Smooth muscle cell (in vitro differentiated cells): ENCODE data around the gene CADM2. TPM values are rescaled to one million over a fixed set of nuclear protein-coding genes. Genes with fewer than 3 reads are reported as not detected.

Experiments
- DNase-seq: peaks from one replicate; lab custom pipeline; 2025; ENCODE audit not compliant: unreplicated experiment; lab: John Stamatoyannopoulos, UW
- H2AFZ ChIP-seq: fragments of 200-600 bp; sonication (generic); 2 replicates; pipeline ENCODE4 v1.6.0; 2016; ENCODE audit warnings: antibody characterized with exemption, low read depth, mild to moderate bottlenecking
- H3F3A ChIP-seq: fragments of 200-600 bp; sonication (generic); 2 replicates; pipeline ENCODE4 v1.6.0; 2017; ENCODE audit warnings: antibody characterized with exemption, low read depth
- H3K27ac ChIP-seq: fragments of 200-600 bp; sonication (generic); 2 replicates; pipeline ENCODE4 v1.5.1; 2016; ENCODE audit warnings: low read depth, mild to moderate bottlenecking
- H3K27me3 ChIP-seq: fragments of 200-600 bp; sonication (generic); 2 replicates; pipeline ENCODE4 v1.6.1; 2016; ENCODE audit warnings: low read depth, mild to moderate bottlenecking
- H3K36me3 ChIP-seq: fragments of 200-600 bp; sonication (generic); 2 replicates; pipeline ENCODE4 v1.5.1; 2016; ENCODE audit warnings: low read depth
- H3K4me1 ChIP-seq: fragments of 200-600 bp; sonication (generic); 2 replicates; pipeline ENCODE4 v1.5.1; 2016; ENCODE audit warnings: low read depth
- H3K4me2 ChIP-seq: fragments of 200-600 bp; sonication (generic); 2 replicates; pipeline ENCODE4 v1.6.0; 2016; ENCODE audit warnings: mild to moderate bottlenecking
- H3K4me3 ChIP-seq: fragments of 200-600 bp; sonication (generic); 2 replicates; pipeline ENCODE4 v1.5.1; 2016; ENCODE audit warnings: mild to moderate bottlenecking
- H3K79me2 ChIP-seq: fragments of 200-600 bp; sonication (generic); 2 replicates; pipeline ENCODE4 v1.6.0; 2016; ENCODE audit warnings: low read depth, mild to moderate bottlenecking
- H3K9ac ChIP-seq: fragments of 200-600 bp; sonication (generic); 2 replicates; pipeline ENCODE4 v1.6.0; 2016; ENCODE audit warnings: low read depth
- H3K9me3 ChIP-seq: fragments of 200-600 bp; sonication (generic); replicated peaks from 2 replicates; pipeline ENCODE4 v1.5.1; 2016; ENCODE audit warnings: low read depth
- H4K20me1 ChIP-seq: fragments of 200-600 bp; sonication (generic); 2 replicates; pipeline ENCODE4 v1.6.0; 2016; ENCODE audit warnings: low read depth
- WGBS: methylation state at CpG from one replicate; pipeline ENCODE4 v1.1.7; 2016; ENCODE audit warnings: low lambda C conversion rate; 5-methylcytosine and 5-hydroxymethylcytosine counted together
- polyA plus RNA-seq: library from polyadenylated mRNA; unstranded; fragments of >200 nt; fragmentation: Nextera tagmentation; extraction: Ambion mirVana; gene quantifications from 2 replicates; pipeline ENCODE4 v1.2.1, GENCODE V29; 2016
- total RNA-seq: library from RNA; depleted of rRNA; stranded (reverse); fragments of >200 nt; gene quantifications from 2 replicates; pipeline ENCODE4 v1.2.3, GENCODE V29; 2014
- TF ChIP-seq, protein P1 (sequence below): fragments of 200-600 bp; sonication (generic); IDR thresholded peaks from 2 replicates; pipeline ENCODE4 v1.5.1; 2017; ENCODE audit warnings: borderline replicate concordance, mild to moderate bottlenecking, antibody characterized with exemption; ENCODE audit not compliant: insufficient read depth, poor library complexity, severe bottlenecking

CADM2 gene
- total and polyA plus RNA-seq, 2 experiments from 2014 or later: 0.13 TPM; not detected in 1

GRCh38 chr3:85838921-85839320 is 880.1 kb downstream of the CADM2 start:
- Histone ChIP-seq H3K27me3 (no peaks in the 10 kb centered on the region), H3K4me2 (no peak overlapping the region), H3F3A (no peaks in the 10 kb centered on the region), H3K9ac (no peak overlapping the region), H2AFZ (no peak overlapping the region), H3K36me3 (no peaks in the 10 kb centered on the region), H3K4me3 (no peak overlapping the region), H3K79me2 (no peaks in the 10 kb centered on the region), H3K4me1 (no peaks in the 10 kb centered on the region), H4K20me1 (no peaks in the 10 kb centered on the region), H3K27ac (no peak overlapping the region), H3K9me3 (no peaks in the 10 kb centered on the region)
- TF ChIP-seq, protein P1, sequence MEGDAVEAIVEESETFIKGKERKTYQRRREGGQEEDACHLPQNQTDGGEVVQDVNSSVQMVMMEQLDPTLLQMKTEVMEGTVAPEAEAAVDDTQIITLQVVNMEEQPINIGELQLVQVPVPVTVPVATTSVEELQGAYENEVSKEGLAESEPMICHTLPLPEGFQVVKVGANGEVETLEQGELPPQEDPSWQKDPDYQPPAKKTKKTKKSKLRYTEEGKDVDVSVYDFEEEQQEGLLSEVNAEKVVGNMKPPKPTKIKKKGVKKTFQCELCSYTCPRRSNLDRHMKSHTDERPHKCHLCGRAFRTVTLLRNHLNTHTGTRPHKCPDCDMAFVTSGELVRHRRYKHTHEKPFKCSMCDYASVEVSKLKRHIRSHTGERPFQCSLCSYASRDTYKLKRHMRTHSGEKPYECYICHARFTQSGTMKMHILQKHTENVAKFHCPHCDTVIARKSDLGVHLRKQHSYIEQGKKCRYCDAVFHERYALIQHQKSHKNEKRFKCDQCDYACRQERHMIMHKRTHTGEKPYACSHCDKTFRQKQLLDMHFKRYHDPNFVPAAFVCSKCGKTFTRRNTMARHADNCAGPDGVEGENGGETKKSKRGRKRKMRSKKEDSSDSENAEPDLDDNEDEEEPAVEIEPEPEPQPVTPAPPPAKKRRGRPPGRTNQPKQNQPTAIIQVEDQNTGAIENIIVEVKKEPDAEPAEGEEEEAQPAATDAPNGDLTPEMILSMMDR: no peak
- 91% methylated on average over 1 of the region's 1 CpG for WGBS
- DNase-seq: no peak

GRCh38 chr3:85842081-85842480 is 883.3 kb downstream of the CADM2 start:
- Histone ChIP-seq H3K27me3 (no peaks in the 10 kb centered on the region), H3F3A (no peaks in the 10 kb centered on the region), H3K36me3 (no peaks in the 10 kb centered on the region), H3K4me2 (no peak overlapping the region), H3K9me3 (no peaks in the 10 kb centered on the region), H2AFZ (no peak overlapping the region), H3K4me3 (no peak overlapping the region), H3K79me2 (no peaks in the 10 kb centered on the region), H3K4me1 (no peaks in the 10 kb centered on the region), H4K20me1 (no peaks in the 10 kb centered on the region), H3K9ac (no peak overlapping the region), H3K27ac (no peak overlapping the region)
- TF ChIP-seq, protein P1: no peak
- no peak for DNase-seq
- 93% methylated on average over 3 of the region's 3 CpGs for WGBS

GRCh38 chr3:85846940-85847339 is 888.2 kb downstream of the CADM2 start:
- Histone ChIP-seq H3K4me3 (no peak overlapping the region), H3K9me3 (no peaks in the 10 kb centered on the region), H3K27me3 (no peaks in the 10 kb centered on the region), H2AFZ (no peak overlapping the region), H3K9ac (no peak overlapping the region), H3K4me1 (no peaks in the 10 kb centered on the region), H3K79me2 (no peaks in the 10 kb centered on the region), H3K36me3 (no peaks in the 10 kb centered on the region), H3F3A (no peaks in the 10 kb centered on the region), H4K20me1 (no peaks in the 10 kb centered on the region), H3K4me2 (no peak overlapping the region), H3K27ac (no peak overlapping the region)
- TF ChIP-seq, protein P1: no peak
- no peak for DNase-seq

DNA sequence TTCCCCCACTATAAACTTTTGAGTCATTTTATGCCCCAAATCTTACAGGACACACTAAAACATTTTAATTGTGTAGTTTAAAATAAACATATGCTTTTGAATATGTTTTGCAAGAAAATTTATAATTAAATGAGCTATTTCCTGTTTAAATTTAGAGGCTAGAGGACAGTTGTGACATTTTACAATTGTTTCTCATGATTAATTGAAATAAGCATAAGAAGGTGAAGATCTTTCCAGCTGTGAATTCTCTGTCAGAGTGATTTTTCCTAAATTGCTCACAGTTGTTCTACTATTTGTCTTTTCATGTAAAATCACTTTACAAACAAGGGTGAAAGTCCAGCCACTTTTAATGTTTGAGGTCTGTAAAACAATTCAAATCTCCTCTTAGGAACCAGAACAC is 892.3 kb downstream of the CADM2 start:
- no peak overlapping the region for H3K27ac ChIP-seq
- no peak overlapping the region for H2AFZ ChIP-seq
- H3K9ac ChIP-seq: no peak overlapping the region
- H3K9me3 ChIP-seq: no peaks in the 10 kb centered on the region
- no peaks in the 10 kb centered on the region for H3K36me3 ChIP-seq
- H3K79me2 ChIP-seq: no peaks in the 10 kb centered on the region
- TF ChIP-seq, protein P1: no peak
- H3F3A ChIP-seq: no peaks in the 10 kb centered on the region
- DNase-seq: no peak
- H3K4me2 ChIP-seq: no peak overlapping the region
- H3K4me1 ChIP-seq: no peaks in the 10 kb centered on the region
- H3K4me3 ChIP-seq: no peak overlapping the region
- H4K20me1 ChIP-seq: no peaks in the 10 kb centered on the region
- H3K27me3 ChIP-seq: no peaks in the 10 kb centered on the region
